ENCODE measurements around the gene EVA1A. TPM values are rescaled to one million over a fixed set of nuclear protein-coding genes. Genes with fewer than 3 reads are reported as not detected.

The EVA1A gene
- polyA plus RNA-seq, 1 donor, result 10.0 TPM

DNA sequence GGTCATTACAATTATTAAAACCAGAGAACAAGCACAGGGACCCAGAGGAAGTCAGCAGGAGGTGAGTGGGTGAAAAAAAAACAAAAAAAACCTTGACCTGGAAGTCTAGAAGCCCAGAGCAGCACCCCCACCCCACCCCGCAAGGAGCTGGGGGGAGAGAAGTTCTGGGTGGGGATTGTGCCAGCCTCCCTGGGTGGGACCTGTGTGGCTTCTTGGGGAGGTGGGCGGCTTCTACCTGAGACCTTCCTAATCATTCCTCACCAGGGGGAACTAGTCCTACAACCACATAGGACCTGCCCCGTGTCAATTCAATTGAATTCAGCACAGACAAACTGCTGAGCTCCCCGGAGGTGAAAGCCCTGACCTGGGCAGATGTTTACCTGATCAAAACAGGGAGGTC lies 17.3 kb downstream of the EVA1A start:
- no peaks in the 10 kb centered on the region for H3K36me3 ChIP-seq (ENCODE audit: control insufficient read depth, insufficient read depth, low read length)
- no peak overlapping the region for H3K4me3 ChIP-seq (ENCODE audit: low read length)
- H3K9me3 ChIP-seq (ENCODE audit: control insufficient read depth, low read depth, low read length), result no peaks in the 10 kb centered on the region
- no peak for DNase-seq
- no CpG with 5 or more reads among the region's 4 CpGs for WGBS (ENCODE audit: insufficient coverage, low lambda C conversion rate)
- no peaks in the 10 kb centered on the region for H3K27me3 ChIP-seq (ENCODE audit: control insufficient read depth, insufficient read depth, low read length)
- no peak overlapping the region for H3K27ac ChIP-seq (ENCODE audit: low read length)
- H3K4me1 ChIP-seq (ENCODE audit: control insufficient read depth, insufficient read depth, low read length), result peaks cover 6% of the 10 kb centered on the region

DNA sequence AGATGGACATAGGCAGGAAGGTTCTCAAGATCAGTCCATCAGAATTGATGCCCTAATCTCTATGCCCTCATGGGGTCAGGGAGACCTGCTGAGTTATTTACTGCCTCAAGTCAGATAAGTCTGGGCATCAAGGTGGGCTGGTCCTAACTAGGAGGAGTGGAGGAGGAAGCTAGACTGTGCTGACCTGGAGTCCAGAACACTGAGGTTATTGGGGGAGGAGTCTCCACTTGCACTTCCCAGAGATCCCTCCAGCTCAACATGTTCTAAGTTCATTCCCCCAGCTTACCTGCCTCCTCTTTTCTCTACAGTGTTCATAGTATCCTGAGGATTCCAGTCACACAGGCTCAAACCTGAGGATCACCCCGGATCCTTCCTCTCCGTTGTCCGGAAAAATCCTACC lies 19.3 kb downstream of the EVA1A start:
- no peak for DNase-seq

DNA sequence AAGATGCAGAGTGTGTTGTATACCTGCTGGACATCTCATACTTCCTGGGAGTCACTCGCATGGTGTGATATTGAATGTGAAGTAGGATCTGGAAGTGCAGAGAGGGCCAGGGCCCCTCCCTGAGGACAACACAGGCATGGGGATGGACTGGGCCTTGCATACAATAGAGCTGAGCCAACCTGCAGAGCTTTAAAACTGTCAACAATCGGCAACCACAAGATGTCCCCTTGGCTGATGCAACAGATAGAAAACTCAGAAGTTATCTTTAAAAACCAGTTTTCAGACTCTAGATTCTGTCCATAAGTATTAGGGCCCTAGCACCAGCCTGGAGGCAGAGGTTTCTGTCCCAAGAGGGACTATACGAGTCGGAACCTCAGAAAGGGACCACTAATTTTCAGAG lies 19.7 kb downstream of the EVA1A start:
- no CpG with 5 or more reads among the region's 4 CpGs for WGBS (ENCODE audit: insufficient coverage, low lambda C conversion rate)
- no peak for DNase-seq
- Histone ChIP-seq H3K9me3 (ENCODE audit: control insufficient read depth, low read depth, low read length) (no peaks in the 10 kb centered on the region), H3K27me3 (ENCODE audit: control insufficient read depth, insufficient read depth, low read length) (no peaks in the 10 kb centered on the region), H3K4me3 (ENCODE audit: low read length) (no peak overlapping the region), H3K27ac (ENCODE audit: low read length) (no peak overlapping the region), H3K4me1 (ENCODE audit: control insufficient read depth, insufficient read depth, low read length) (no peaks in the 10 kb centered on the region), H3K36me3 (ENCODE audit: control insufficient read depth, insufficient read depth, low read length) (no peaks in the 10 kb centered on the region)

More for the DNA sequence above, 19.3 kb downstream of the EVA1A start:
- no peaks in the 10 kb centered on the region for H3K4me1 ChIP-seq (ENCODE audit: control insufficient read depth, insufficient read depth, low read length)
- H3K27ac ChIP-seq (ENCODE audit: low read length), result no peak overlapping the region
- WGBS (ENCODE audit: insufficient coverage, low lambda C conversion rate), result no CpG with 5 or more reads among the region's 3 CpGs
- H3K9me3 ChIP-seq (ENCODE audit: control insufficient read depth, low read depth, low read length), result no peaks in the 10 kb centered on the region
- H3K4me3 ChIP-seq (ENCODE audit: low read length), result no peak overlapping the region
- H3K36me3 ChIP-seq (ENCODE audit: control insufficient read depth, insufficient read depth, low read length), result no peaks in the 10 kb centered on the region
- H3K27me3 ChIP-seq (ENCODE audit: control insufficient read depth, insufficient read depth, low read length), result no peaks in the 10 kb centered on the region

DNA sequence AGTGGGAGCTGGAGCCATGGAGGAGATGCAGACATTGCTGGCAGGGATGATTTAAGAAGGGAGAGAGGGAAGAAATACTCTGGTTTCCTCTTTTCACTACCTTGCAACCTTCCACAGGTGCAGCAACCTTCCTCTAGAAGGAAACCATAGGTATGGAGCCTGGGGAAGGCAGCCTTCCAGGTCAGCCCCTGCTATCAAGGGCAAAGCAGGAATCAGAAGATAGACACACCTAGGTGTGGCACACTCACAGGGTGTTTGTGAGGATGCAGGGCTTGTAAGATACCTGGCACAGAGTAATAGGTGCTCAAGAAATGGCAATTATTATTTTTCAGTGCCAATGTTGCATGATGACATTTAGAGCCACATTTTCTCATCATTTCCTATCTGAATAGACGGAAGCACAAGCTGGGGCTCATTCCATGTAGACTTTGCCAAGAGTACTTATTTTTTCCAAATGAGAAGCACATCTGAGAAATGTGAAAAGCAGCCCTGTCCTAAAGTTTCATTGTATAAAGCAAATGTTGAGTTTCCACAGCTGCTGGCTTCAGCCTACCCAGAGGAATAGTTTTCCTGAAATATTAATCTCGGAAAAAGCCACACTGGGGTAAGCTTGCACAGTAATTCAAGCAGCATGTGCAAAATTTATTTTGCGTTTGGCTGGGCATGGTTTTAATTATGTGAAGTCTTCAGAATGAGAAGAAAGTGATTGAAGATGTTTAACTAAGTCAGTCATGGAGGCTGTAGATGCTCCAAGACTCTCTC lies 20.6 kb downstream of the EVA1A start:
- Histone ChIP-seq H3K27me3 (ENCODE audit: control insufficient read depth, insufficient read depth, low read length) (no peaks in the 10 kb centered on the region), H3K9me3 (ENCODE audit: control insufficient read depth, low read depth, low read length) (no peaks in the 10 kb centered on the region), H3K27ac (ENCODE audit: low read length) (no peak overlapping the region), H3K36me3 (ENCODE audit: control insufficient read depth, insufficient read depth, low read length) (no peaks in the 10 kb centered on the region), H3K4me1 (ENCODE audit: control insufficient read depth, insufficient read depth, low read length) (no peaks in the 10 kb centered on the region), H3K4me3 (ENCODE audit: low read length) (no peak overlapping the region)
- no peak for DNase-seq
- no CpG with 5 or more reads among the region's 3 CpGs for WGBS (ENCODE audit: insufficient coverage, low lambda C conversion rate)

DNA sequence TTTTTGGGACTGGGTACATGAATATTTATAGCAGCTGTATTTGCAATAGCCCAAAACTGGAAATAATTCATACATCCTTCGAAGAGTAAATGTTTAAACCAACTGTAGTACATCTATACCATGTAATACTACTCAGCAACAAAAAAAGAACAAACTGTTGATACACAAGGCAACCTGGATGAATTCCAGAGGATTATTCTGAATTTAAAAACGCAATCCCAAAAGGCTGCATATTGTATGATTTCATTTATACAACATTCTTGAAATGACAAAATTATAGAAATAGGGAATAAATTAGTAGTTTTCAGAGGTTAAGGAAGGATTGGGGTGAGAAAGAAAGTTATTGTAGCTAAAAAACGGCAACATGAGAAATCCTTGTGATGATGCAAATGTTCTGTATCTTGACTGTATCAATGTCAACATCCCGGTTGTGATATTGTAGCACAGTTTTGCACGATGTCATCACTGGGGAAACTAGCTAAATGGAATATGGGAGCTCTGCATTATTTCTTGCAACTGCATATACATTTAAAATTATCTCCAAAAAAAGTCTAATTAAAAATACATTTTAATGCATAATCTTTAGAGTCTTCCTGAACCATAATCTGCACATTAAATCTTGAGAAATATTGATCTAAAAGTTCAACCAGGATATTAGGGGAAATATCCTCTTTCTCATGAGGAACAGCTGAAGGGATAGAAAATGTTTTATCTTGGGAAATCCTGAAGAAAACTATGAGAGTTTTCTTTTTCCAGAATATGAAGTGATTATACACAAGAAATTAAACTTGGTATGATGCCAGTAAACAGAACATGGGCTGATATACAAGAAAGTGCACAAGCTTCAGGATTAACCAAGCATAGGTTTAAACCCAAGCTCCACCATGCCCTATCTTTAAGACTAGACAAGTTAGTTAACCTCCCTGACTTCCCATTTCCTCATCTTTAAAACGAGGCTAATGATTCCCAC lies 21.9 kb downstream of the EVA1A start:
- no peak for DNase-seq
- WGBS (ENCODE audit: insufficient coverage, low lambda C conversion rate), result 90% methylated on average over 3 of the region's 6 CpGs

DNA sequence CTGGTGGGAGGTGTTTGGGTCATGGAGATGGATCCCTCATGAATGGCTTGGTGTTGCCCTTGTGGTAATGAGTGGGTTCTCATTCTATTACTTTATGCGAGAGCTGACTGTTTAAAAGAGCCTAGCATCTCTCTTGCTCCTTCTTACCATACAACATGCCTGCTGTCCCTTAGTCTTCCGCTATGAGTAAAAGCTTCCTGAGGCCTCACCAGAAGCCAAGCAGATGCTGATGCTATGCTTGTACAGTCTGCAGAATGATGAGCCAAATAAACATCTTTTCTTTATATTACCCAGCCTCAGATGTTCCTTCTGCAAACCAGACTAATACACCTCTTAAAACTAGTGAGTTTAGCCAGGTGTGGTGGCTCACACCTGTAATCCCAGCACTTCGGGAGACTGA lies 23.1 kb downstream of the EVA1A start:
- Histone ChIP-seq H3K4me3 (ENCODE audit: low read length) (no peak overlapping the region), H3K27ac (ENCODE audit: low read length) (no peak overlapping the region), H3K9me3 (ENCODE audit: control insufficient read depth, low read depth, low read length) (no peaks in the 10 kb centered on the region), H3K4me1 (ENCODE audit: control insufficient read depth, insufficient read depth, low read length) (no peaks in the 10 kb centered on the region), H3K27me3 (ENCODE audit: control insufficient read depth, insufficient read depth, low read length) (no peaks in the 10 kb centered on the region), H3K36me3 (ENCODE audit: control insufficient read depth, insufficient read depth, low read length) (no peaks in the 10 kb centered on the region)
- WGBS (ENCODE audit: insufficient coverage, low lambda C conversion rate), result no CpG with 5 or more reads among the region's 3 CpGs
- DNase-seq, result no peak

More for the DNA sequence above, 21.9 kb downstream of the EVA1A start:
- no peaks in the 10 kb centered on the region for H3K4me1 ChIP-seq (ENCODE audit: control insufficient read depth, insufficient read depth, low read length)
- no peaks in the 10 kb centered on the region for H3K27me3 ChIP-seq (ENCODE audit: control insufficient read depth, insufficient read depth, low read length)
- H3K27ac ChIP-seq (ENCODE audit: low read length), result no peak overlapping the region
- H3K9me3 ChIP-seq (ENCODE audit: control insufficient read depth, low read depth, low read length), result no peaks in the 10 kb centered on the region
- H3K4me3 ChIP-seq (ENCODE audit: low read length), result no peak overlapping the region
- no peaks in the 10 kb centered on the region for H3K36me3 ChIP-seq (ENCODE audit: control insufficient read depth, insufficient read depth, low read length)

DNA sequence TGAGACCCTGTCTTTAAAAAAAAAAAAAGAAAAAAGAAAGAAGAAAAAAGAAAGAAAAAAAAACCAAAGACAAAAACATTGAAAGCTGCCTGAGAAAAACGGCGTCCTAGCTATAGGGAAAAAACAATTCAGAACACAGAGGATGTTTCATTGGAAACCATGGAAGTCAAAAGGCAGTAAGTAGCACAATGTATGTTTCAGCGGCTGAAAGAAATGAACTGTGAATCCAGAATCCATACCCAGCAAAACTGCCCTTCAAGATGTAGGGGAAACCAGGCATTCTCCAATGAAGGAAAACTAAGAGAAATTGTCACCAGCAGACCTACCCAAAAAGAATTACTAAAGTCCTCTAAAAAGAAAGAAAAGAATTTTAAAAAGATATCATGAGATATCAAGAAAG lies 27.6 kb downstream of the EVA1A start:
- Histone ChIP-seq H3K27ac (ENCODE audit: low read length) (no peak overlapping the region), H3K9me3 (ENCODE audit: control insufficient read depth, low read depth, low read length) (no peaks in the 10 kb centered on the region), H3K36me3 (ENCODE audit: control insufficient read depth, insufficient read depth, low read length) (no peaks in the 10 kb centered on the region), H3K4me1 (ENCODE audit: control insufficient read depth, insufficient read depth, low read length) (no peaks in the 10 kb centered on the region), H3K27me3 (ENCODE audit: control insufficient read depth, insufficient read depth, low read length) (no peaks in the 10 kb centered on the region), H3K4me3 (ENCODE audit: low read length) (no peak overlapping the region)
- 86% methylated on average over 2 of the region's 3 CpGs for WGBS (ENCODE audit: insufficient coverage, low lambda C conversion rate)
- DNase-seq, result no peak

DNA sequence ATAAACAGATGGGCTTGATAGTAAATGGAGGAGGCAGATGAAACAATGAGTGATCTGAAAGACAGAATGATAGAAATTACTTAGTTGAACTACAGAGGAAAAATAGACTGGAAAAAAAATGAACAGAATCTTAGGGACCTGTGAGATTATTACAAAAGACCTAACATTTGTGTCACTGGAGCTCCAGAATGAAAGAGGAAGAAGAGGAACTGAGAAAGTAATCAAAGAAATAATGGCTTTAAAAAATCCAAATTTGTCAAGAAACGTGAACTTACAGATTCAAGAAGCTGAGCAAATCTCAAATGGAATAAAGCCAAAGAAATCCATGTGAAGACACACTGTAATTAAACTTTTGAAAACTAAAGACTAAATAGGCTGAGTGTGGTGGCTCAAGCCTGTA lies 28.3 kb downstream of the EVA1A start:
- Histone ChIP-seq H3K27ac (ENCODE audit: low read length) (no peak overlapping the region), H3K36me3 (ENCODE audit: control insufficient read depth, insufficient read depth, low read length) (no peaks in the 10 kb centered on the region), H3K27me3 (ENCODE audit: control insufficient read depth, insufficient read depth, low read length) (no peaks in the 10 kb centered on the region), H3K4me1 (ENCODE audit: control insufficient read depth, insufficient read depth, low read length) (no peaks in the 10 kb centered on the region), H3K9me3 (ENCODE audit: control insufficient read depth, low read depth, low read length) (no peaks in the 10 kb centered on the region), H3K4me3 (ENCODE audit: low read length) (no peak overlapping the region)
- DNase-seq, result no peak
- no CpG with 5 or more reads among the region's 1 CpG for WGBS (ENCODE audit: insufficient coverage, low lambda C conversion rate)

DNA sequence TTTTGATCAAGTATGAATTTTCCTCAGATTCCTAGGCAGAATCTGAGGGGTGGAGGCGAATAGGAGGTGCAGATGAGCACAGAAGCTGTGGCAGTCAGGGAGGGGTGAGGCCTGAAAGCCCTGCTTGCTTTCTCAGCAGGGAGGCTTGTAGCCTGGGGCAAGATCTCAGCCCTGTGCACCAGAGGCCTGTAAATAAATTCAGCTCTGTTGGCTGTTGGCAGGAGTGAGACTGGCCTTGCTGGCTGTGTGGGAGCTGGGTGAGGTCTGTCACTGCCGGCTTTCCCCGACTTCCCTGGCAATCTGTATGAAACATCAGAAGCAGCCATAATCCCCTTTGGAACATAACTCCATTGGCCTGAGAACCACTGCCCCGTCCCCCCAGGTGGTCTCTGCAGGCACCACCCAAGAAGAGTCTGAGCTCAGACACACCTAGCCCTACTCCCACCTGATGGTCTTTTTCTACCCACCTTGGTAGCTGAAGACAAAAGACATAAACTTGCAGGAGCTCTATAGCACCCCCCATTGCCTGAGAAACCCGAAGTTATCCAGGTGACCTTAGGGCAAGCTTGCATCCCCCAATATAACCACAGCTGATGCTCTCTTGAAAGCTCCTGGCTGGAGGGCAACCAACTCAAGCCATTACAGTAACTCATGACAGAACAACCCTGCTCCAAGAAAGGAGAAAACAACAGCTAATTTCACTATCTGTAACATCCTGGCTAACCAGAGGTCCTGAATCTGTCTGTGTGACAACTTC lies 32.3 kb downstream of the EVA1A start:
- no peak for DNase-seq
- WGBS (ENCODE audit: insufficient coverage, low lambda C conversion rate), result no CpG with 5 or more reads among the region's 5 CpGs
- Histone ChIP-seq H3K27ac (ENCODE audit: low read length) (no peak overlapping the region), H3K36me3 (ENCODE audit: control insufficient read depth, insufficient read depth, low read length) (no peaks in the 10 kb centered on the region), H3K4me3 (ENCODE audit: low read length) (no peak overlapping the region), H3K27me3 (ENCODE audit: control insufficient read depth, insufficient read depth, low read length) (no peaks in the 10 kb centered on the region), H3K9me3 (ENCODE audit: control insufficient read depth, low read depth, low read length) (no peaks in the 10 kb centered on the region), H3K4me1 (ENCODE audit: control insufficient read depth, insufficient read depth, low read length) (peaks cover 7% of the 10 kb centered on the region)

DNA sequence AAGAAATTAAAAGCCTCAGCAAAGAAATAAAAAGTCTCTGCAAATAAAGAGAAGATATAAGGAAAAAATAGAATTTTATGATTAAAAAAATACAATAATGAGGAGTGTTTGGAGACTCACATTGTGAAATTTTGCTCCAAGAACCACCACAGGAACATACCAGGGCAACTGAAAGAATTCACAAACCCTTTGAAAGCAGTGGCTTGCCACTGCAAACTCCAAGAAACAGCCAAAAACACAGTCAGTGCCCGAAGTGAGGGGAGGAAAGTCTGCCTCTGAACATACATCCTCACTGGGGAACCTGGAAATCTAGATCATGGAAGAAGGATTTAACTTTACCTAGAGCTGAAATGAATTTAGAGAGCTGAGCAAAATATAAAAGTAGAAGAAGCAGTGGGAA lies 33.1 kb downstream of the EVA1A start:
- H3K9me3 ChIP-seq (ENCODE audit: control insufficient read depth, low read depth, low read length), result no peaks in the 10 kb centered on the region

More for the DNA sequence above, 33.1 kb downstream of the EVA1A start:
- Histone ChIP-seq H3K4me1 (ENCODE audit: control insufficient read depth, insufficient read depth, low read length) (peaks cover 15% of the 10 kb centered on the region), H3K27ac (ENCODE audit: low read length) (no peak overlapping the region), H3K36me3 (ENCODE audit: control insufficient read depth, insufficient read depth, low read length) (no peaks in the 10 kb centered on the region), H3K4me3 (ENCODE audit: low read length) (no peak overlapping the region), H3K27me3 (ENCODE audit: control insufficient read depth, insufficient read depth, low read length) (no peaks in the 10 kb centered on the region)
- DNase-seq, result no peak
- no CpG with 5 or more reads among the region's 1 CpG for WGBS (ENCODE audit: insufficient coverage, low lambda C conversion rate)

Measured in large intestine (tissue), 3 donors.